DMS53 treated with DMSO at 0.1 percent for 48 hours (cell line): Measurements from ENCODE around the gene TBX1.
"Not testable (repeated sequence)": the region's sequence is repeated elsewhere in the genome, so short reads cannot be mapped to it uniquely, and the experiment has no call there.

Experiments used
- DNase-seq: peaks from one replicate; lab custom pipeline; 2025; ENCODE audit not compliant: unreplicated experiment; lab: John Stamatoyannopoulos, UW

TBX1 gene

GRCh38 chr22:19763458-19764298 is 3.1 kb downstream of the TBX1 start:
- DNase-seq: no peak

- DNase-seq: no peak
These were observed 3.7 kb downstream of the TBX1 start for GRCh38 chr22:19764299-19764593.

GRCh38 chr22:19764636-19765476 is 4.3 kb downstream of the TBX1 start:
- DNase-seq: no peak

GRCh38 chr22:19765477-19766239 is 5.1 kb downstream of the TBX1 start:
- DNase-seq: no peak

GRCh38 chr22:19766240-19766510 is 5.6 kb downstream of the TBX1 start:
- DNase-seq: no peak

GRCh38 chr22:19766511-19767426 is 6.2 kb downstream of the TBX1 start:
- peak; percentile 26 for DNase-seq

GRCh38 chr22:19767427-19768341 is 7.1 kb downstream of the TBX1 start:
- DNase-seq: no peak

GRCh38 chr22:19769393-19769715 is 8.8 kb downstream of the TBX1 start:
- no peak for DNase-seq

GRCh38 chr22:19770349-19771220 is 10.0 kb downstream of the TBX1 start:
- DNase-seq: no peak

GRCh38 chr22:19772422-19772672 is 11.8 kb downstream of the TBX1 start:
- DNase-seq: no peak

- DNase-seq: no peak
These were observed 12.3 kb downstream of the TBX1 start for GRCh38 chr22:19772673-19773469.

- no peak for DNase-seq
These were observed 13.0 kb downstream of the TBX1 start for GRCh38 chr22:19773470-19774040.

- no peak for DNase-seq
These were observed 14.1 kb downstream of the TBX1 start for GRCh38 chr22:19774628-19775027.

- DNase-seq: no peak
These were observed 15.1 kb downstream of the TBX1 start for GRCh38 chr22:19775496-19776325.

GRCh38 chr22:19776433-19777031 is 16.0 kb downstream of the TBX1 start:
- no peak for DNase-seq

GRCh38 chr22:19777192-19777591 is 16.6 kb downstream of the TBX1 start:
- DNase-seq: not testable (repeated sequence)

GRCh38 chr22:19779011-19779421 is 18.4 kb downstream of the TBX1 start:
- DNase-seq: no peak
